ENCODE data around the gene ZIM2.

Gene ZIM2

DNA sequence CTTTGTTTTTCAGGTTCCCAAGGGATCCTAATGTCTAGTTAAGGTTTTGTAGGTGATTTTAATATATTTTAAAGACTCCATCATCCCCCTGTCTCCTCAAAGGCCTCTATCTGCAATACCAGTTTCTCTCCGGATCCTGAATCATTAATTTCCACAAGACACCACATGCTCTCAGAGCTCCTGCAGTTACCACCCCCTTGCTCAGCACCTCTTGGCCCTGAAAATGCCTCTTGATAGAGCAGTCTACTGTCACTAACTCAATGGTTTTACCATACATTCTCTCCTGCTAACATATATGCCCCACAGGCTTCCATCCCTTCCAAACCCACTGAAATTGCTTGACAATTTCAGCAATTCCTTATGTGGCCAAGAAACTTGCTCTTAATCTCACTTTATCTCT, 1.9 kb upstream of the ZIM2 start:
- Histone ChIP-seq H3K27ac (no peak overlapping the region), H3K9me3 (replicated peaks in 1 of 11) (peaks cover 32 to 34% (median 33%) of the 10 kb centered on the region in 11 experiments), H3K4me2 (no peak overlapping the region), H3K36me3 (no peaks in the 10 kb centered on the region), H3K4me3 (no peak overlapping the region), H3K27me3 (no peaks in the 10 kb centered on the region), H4K20me1 (no peaks in the 10 kb centered on the region), H3K4me1 (no peaks in the 10 kb centered on the region), H3K9ac (no peak overlapping the region)
- no peak for TF ChIP-seq Cebpa-rat (IDR thresholded peaks at IDR 0.05)

DNA sequence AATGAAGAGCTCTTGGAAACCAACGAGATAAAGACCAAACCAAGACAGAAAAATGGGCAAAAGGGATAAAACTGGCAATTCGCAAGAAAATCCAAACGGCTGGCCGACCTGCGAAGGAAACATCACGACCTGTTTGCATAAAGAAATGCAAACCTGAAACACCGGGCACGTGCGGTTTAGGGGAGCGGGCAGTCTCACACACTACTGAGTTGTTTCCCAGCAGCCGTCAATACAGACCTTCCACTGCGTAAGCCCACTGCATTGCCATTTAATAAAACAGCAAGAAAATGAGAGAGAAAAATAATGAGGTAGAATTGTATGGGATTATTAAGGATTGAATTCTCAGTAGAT, 642 bp upstream of the ZIM2 start:
- Histone ChIP-seq H3K27ac (no peak overlapping the region), H3K27me3 (no peaks in the 10 kb centered on the region), H3K36me3 (no peaks in the 10 kb centered on the region), H3K4me2 (no peak overlapping the region), H4K20me1 (no peaks in the 10 kb centered on the region), H3K4me3 (no peak overlapping the region), H3K9me3 (replicated peaks in 1 of 11) (peaks cover 38 to 46% (median 43%) of the 10 kb centered on the region in 11 experiments), H3K9ac (no peak overlapping the region), H3K4me1 (no peaks in the 10 kb centered on the region)
- TF ChIP-seq Cebpa-rat (IDR thresholded peaks at IDR 0.05) = no peak

DNA sequence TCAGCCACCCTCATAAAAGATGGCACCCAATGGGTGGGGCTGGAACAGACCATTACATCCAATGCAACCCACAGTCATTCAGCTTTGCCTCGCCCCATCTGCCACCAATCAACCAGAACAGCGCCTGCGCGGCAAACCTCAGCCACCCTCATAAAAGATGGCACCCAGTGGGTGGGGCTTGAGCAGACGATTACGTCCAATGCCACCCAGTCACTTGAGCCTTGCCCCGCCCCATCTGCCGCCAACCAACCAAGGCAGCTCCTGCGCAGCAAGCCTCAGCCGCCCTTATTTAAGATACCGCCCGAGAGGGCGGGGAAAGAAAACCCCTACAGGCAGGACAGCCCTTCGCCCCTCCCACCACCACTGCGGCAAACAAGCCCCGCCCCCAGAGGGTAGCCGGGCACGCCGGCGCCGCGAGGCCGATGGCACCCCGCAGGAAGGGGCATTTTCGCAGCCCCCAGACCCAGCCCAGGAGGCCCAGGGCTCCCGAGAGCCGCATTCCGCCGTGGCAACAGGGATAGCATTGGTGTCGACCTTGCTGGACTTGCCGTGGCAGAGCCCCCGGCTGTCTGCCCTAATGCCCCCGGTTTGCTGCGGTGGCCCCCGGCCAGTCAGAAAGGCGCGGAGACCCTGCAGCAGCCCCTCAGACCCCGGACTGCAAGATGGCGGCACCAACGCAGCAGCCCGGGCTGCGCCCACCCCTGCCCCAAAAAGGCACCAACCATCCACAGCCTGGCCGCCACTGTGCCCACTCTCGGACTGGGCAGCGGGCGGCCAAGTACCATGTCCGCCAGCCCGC, 675 bp downstream of the ZIM2 start:
- no peak overlapping the region for H3K27ac ChIP-seq
- H3K9me3 ChIP-seq (replicated peaks in 1 of 11) = peaks cover 38 to 46% (median 43%) of the 10 kb centered on the region in 11 experiments
- no peak for TF ChIP-seq Cebpa-rat (IDR thresholded peaks at IDR 0.05)
- no peak overlapping the region for H3K4me2 ChIP-seq
- no peak overlapping the region for H3K9ac ChIP-seq
- no peaks in the 10 kb centered on the region for H4K20me1 ChIP-seq
- no peaks in the 10 kb centered on the region for H3K36me3 ChIP-seq
- peak overlapping the region in 1 of 10 experiments; percentile 8; a peak in 1 of 20 replicates for H3K4me3 ChIP-seq
- H3K27me3 ChIP-seq = no peaks in the 10 kb centered on the region
- 0 out of 20 replicates have a peak, but pooled peaks cover 0 to 1% (median 0%) of the 10 kb centered on the region in 10 experiments for H3K4me1 ChIP-seq

DNA sequence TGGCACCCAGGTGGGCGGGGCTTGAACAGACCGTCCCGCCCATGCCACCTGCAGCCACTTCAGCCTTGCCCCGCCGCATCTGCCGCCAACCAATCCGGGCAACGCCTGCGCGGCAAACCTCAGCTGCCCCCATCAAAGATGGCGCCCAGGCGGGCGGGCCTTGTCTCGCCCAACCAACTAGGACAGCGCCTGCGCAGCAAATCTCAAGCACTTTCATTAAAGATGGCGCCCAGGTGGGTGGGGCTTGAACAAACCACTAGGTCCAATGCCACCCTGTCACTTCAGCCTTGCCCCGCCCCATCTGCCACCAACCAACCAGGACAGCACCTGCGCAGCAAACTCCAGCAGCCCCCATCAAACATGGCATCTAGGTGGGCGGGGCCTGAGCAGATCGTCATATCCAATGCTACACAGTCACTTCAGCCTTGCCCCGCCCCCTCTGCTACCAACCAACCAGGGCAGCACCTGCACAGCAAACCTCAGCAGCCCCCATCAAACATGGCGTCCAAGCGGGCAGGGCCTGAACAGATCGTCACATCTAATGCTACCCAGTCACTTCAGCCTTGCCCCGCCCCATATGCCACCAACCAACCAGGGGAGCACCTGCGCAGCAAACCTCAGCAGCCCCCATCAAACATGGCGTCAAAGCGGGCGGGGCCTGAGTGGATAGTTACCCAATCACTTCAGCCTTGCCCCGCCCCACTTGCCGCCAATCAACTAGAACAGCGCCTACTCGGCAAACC, 1.4 kb downstream of the ZIM2 start:
- Histone ChIP-seq H3K9me3 (replicated peaks in 1 of 11) (peaks cover 38 to 46% (median 43%) of the 10 kb centered on the region in 11 experiments), H3K9ac (no peak overlapping the region), H3K4me1 (0 out of 20 replicates have a peak, but pooled peaks cover 0 to 4% (median 0%) of the 10 kb centered on the region in 10 experiments), H3K27ac (no peak overlapping the region), H3K27me3 (no peaks in the 10 kb centered on the region), H3K4me2 (no peak overlapping the region), H4K20me1 (no peaks in the 10 kb centered on the region), H3K4me3 (peak overlapping the region in 3 of 10 experiments; percentile 8 to 22 (median 14); a peak in 3 of 20 replicates), H3K36me3 (no peaks in the 10 kb centered on the region)
- TF ChIP-seq Cebpa-rat (IDR thresholded peaks at IDR 0.05) = no peak

DNA sequence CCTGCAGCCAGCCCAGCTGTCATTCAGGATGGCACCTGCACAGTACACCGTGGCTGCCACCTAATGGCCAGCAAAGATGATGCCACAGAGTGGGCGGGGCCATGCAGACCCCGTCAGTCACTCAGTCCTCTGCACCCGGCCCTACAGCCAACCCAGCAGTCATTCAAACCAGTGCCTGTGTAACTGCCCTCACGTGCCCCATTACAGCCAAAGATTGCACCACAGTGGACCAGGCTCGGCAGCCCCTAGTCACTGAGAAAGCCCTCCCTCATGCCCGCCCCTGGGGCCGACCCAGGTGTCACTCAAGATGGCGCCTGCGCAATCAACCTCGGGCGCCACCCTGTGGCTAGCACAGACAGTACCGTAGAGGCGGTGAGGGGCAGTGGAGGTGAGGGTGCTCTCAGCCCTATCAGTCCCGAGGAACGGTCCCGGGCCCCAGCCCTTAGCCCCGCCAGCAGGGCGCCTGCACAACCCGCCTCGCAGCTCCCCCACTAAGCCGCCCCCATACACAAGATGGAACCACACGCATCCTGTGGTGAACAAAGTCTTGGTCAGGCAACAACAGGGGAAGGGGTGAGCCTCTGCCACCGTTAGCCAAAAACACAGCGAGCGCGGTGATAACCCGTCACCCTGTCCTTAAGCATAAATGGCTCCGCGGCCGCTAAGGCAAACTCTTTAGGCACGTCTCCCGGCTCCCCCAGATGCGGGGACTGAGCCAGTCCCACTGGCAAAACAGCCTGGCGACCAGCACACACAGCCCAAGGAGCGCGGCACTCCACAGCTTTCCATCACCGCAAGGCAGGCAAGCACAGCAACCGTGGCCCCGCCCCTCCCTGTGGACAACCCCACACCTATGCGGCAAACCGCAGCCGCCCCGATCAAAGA, 2.3 kb downstream of the ZIM2 start:
- Histone ChIP-seq H3K27me3 (no peaks in the 10 kb centered on the region), H3K4me3 (peak overlapping the region in 3 of 10 experiments; percentile 14 to 22 (median 15); a peak in 3 of 20 replicates), H3K27ac (no peak overlapping the region), H3K4me1 (0 out of 20 replicates have a peak, but pooled peaks cover 0 to 4% (median 0%) of the 10 kb centered on the region in 10 experiments), H3K9me3 (replicated peaks in 1 of 11) (peaks cover 38 to 46% (median 43%) of the 10 kb centered on the region in 11 experiments), H3K9ac (no peak overlapping the region), H3K36me3 (no peaks in the 10 kb centered on the region), H4K20me1 (no peaks in the 10 kb centered on the region), H3K4me2 (no peak overlapping the region)
- no peak for TF ChIP-seq Cebpa-rat (IDR thresholded peaks at IDR 0.05)

DNA sequence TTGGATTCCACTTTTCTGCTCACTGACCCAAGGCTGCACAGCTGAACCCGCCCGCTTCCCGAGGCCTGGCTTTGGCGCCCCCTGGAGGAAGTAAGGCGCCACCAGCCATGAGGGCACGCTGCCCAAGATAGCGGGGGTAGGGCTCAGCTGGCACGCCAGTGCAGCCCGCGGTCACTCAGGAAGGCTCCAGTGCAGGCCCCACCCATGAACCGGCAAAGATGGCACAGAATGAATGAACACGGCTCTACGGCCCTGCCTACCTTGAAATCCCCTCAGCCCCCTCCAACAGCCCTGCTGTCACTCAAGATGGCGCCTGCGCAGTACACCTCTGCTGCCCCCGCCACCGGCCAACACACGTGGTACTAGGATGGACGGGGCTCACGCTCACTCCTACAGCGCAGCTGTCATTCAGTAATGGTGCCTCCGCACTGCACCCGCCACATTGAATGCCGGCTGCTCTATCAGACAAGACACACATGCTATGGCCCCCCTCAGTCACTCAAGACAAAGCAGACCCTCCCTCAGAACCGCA, 3.0 kb downstream of the ZIM2 start:
- Histone ChIP-seq H3K4me3 (no peak overlapping the region; a peak in 1 of 20 replicates), H3K9ac (no peak overlapping the region), H3K36me3 (no peaks in the 10 kb centered on the region), H3K27me3 (no peaks in the 10 kb centered on the region), H3K27ac (no peak overlapping the region), H3K9me3 (replicated peaks in 1 of 11) (peaks cover 38 to 46% (median 43%) of the 10 kb centered on the region in 11 experiments), H3K4me1 (0 out of 20 replicates have a peak, but pooled peaks cover 0 to 4% (median 0%) of the 10 kb centered on the region in 10 experiments), H3K4me2 (no peak overlapping the region), H4K20me1 (no peaks in the 10 kb centered on the region)
- no peak for TF ChIP-seq Cebpa-rat (IDR thresholded peaks at IDR 0.05)

DNA sequence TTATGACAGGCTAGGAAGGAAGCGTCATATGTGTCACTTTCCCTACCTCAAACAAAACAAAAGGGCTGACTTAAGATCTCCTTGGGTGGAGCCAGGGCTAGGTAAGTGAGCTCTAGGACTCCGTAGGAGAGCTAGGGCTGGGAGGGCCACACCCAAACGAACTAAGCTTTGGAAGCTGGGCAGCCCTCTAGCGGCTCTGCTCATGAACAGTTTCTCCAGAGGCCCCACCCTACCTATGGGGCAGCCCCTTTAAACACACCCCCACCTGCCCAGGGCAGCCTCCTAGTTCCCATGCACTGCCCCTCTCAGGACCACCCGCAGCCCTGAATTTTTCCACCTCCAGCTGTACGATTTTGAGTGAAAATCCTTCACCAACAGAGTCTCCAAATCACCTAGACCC, 3.5 kb downstream of the ZIM2 start:
- no peak for TF ChIP-seq Cebpa-rat (IDR thresholded peaks at IDR 0.05)
- Histone ChIP-seq H3K4me2 (no peak overlapping the region), H3K4me1 (peaks cover 0 to 4% (median 0%) of the 10 kb centered on the region in 10 experiments; a peak in 2 of 20 replicates), H3K27me3 (no peaks in the 10 kb centered on the region), H3K9ac (no peak overlapping the region), H4K20me1 (no peaks in the 10 kb centered on the region), H3K27ac (no peak overlapping the region), H3K4me3 (no peak overlapping the region), H3K36me3 (no peaks in the 10 kb centered on the region), H3K9me3 (replicated peaks in 1 of 11) (peaks cover 38 to 46% (median 43%) of the 10 kb centered on the region in 11 experiments)

DNA sequence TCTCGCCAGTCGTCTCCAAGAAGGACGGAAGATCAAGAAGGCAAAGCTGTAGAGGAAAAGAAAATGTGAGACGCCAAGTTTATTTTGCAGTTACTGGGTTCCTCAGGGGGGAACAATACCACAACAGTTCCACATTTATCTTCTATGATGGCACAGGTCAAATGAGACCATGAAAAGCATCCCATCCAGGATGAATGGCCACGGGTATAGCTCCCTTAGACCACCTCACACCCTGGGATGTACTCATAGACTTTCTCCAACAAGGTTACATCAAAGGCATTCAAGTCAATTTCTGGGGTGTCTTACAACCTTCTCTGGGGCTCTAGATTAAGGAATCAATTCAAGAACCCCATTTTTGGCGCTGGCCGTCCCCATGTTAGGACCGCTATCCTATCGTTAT, 4.5 kb downstream of the ZIM2 start:
- Histone ChIP-seq H3K36me3 (no peaks in the 10 kb centered on the region), H3K4me3 (no peak overlapping the region), H3K4me1 (peaks cover 0 to 11% (median 5%) of the 10 kb centered on the region in 10 experiments; a peak in 7 of 20 replicates), H3K9me3 (replicated peaks in 1 of 11) (peaks cover 38 to 46% (median 43%) of the 10 kb centered on the region in 11 experiments), H4K20me1 (no peaks in the 10 kb centered on the region), H3K9ac (no peak overlapping the region), H3K4me2 (no peak overlapping the region), H3K27ac (no peak overlapping the region), H3K27me3 (no peaks in the 10 kb centered on the region)
- no peak for TF ChIP-seq Cebpa-rat (IDR thresholded peaks at IDR 0.05)

Data from BLaER1 treated with 17β-estradiol and CSF1 and Interleukin-3, amounts not matched to agents 10 nM and 100 nM (cell line).